Posterior vena cava (tissue), 2 donors: ENCODE measurements around the gene PDPK1. TPM values are rescaled to one million over a fixed set of nuclear protein-coding genes. Genes with fewer than 3 reads are reported as not detected.

Experiments
- DNase-seq: peaks from one replicate; pipeline ENCODE4 v3.0.0-alpha.2; 2020; ENCODE audit warnings: low spot score
- intact Hi-C, 2 donors: fragments of 100-400 bp; cut with DNase I; formaldehyde crosslinking; loops; one replicate each; pipeline versions ENCODE4 v1.14.1 to v1.14.2; 2022 to 2023
- total RNA-seq, 2 donors: library from RNA; stranded (reverse); fragmentation: NEBNext Ultra II Directional; extraction: Animal tissue kit (Norgen Biotek cat#: 25700); gene quantifications; one replicate each; pipeline ENCODE4 v1.2.1, GENCODE V29; 2021
- donor health status: DM: yes; HTN: yes; CAD: no.
- donor health status: DM: yes; HTN: yes; CAD: no.

The PDPK1 gene
- total RNA-seq, 2 donors from 2014 or later = 36.8 to 40.1 TPM

DNA sequence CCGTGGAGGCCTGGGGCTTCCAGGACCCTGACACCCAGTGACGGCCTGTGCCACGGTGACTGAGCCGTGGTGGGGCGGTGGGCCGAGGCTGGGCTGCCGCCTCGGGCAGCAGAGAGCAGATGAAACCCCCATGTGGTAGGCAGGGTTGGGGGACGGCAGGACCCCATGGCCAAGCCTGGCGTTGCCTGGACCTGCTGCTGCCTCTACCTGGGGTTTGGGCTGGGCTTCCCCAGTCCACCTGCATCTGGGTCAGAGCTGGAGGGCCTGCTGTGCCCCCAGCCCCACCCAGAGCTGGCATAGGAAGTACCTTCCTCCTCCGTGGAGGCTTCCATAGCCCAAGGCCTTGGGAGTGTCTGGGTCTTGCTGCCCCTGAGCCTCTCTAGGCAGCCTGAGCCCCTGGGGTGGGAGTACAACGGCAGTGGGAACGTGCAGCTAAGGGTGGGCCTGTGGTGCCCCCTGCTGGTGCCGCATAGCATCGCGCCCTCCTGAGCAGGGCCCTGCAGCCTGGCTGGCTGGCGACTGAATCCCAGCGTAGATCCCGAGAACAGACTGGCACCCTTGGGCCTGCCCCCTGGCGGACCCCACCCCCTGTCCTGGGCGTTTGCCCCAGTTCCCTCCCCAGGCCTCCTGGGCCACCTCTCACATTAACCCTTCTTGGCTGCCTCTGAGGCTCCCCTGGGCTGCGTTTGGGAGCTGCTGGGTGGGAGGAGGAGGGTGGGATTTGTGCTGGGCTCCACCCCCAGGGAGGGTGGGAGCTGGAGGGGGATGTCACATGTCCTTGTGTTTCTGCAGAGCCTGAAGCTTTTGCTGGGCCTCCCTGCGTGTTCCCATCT, 36.7 kb upstream of the PDPK1 start:
- intact Hi-C loops = loop anchor here (5.0 kb wide), 1 partner anchor 159 kb away; the partner anchor contains the start of gene ABCA3 (in 2 of the 2)
- DNase-seq = peak; percentile 96

DNA sequence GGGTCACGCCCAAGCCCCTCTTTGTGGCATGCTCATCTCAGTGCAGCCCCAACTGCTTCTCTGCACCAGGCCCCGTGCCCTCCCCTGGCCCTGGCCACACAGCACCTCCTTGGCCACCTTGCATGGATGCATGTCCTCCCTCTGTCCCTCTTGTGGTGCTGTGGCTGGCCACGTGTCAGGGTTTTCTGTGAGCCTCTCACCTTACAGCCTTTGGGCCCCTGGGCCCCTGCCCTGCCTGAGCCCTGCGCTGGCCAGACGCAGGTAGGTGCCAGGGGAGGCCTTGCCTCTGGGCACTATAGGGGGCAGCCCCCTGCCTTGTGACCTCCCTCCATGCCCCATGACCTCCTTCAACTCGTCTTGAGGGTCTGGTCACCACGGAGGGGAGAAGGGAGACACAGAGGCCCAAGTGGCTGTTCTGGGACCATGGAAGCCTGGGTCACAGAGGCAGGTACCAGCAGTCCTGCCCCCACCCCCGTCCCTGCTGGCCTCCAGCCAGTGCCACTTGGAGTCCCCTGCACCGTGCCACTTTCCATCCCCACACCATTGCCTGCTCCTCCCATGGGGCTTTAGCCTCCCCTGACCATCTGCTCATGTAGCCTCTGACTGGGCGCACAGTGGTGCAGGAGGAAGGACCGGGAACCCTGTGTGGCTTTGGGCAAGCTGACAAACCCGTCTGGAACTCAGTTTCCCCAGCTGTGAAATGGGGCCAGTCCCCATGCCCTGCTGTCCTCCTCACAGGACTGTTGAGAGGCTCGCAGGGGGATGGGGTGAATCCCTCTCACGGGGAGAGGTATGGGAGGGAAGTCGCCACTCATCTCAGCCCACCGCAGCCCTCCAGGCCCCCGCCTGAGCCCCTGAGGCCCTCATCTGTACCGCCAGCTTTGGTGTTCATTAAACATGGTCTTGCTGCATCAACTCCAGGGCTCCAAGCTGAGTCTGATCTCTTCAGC, 35.6 kb upstream of the PDPK1 start:
- no peak for DNase-seq
- intact Hi-C loops = loop anchor here (5.0 kb wide), 1 partner anchor 160 kb away; the partner anchor contains the start of gene ABCA3 (in 2 of the 2)

DNA sequence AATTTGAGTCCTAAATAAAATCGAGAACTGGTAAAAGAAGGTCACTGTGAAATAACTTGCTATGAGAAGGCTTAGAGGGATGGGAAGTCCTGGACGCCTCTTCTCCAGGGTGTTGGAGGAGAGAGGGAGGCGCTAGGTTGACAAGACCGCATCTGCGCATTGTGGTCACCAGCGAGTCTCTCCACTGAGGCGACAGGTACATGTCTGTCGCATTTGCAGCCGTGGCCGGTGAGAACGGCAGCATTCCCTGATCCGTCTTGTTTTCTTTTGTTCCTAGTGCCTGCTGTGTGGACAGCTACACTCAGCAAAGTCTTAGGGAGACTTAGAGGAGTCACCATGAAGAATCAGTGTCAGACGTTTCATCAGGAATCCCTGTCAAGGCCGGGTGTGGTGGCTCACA, 32.1 kb upstream of the PDPK1 start:
- intact Hi-C loops = no loop called here
- no peak for DNase-seq

DNA sequence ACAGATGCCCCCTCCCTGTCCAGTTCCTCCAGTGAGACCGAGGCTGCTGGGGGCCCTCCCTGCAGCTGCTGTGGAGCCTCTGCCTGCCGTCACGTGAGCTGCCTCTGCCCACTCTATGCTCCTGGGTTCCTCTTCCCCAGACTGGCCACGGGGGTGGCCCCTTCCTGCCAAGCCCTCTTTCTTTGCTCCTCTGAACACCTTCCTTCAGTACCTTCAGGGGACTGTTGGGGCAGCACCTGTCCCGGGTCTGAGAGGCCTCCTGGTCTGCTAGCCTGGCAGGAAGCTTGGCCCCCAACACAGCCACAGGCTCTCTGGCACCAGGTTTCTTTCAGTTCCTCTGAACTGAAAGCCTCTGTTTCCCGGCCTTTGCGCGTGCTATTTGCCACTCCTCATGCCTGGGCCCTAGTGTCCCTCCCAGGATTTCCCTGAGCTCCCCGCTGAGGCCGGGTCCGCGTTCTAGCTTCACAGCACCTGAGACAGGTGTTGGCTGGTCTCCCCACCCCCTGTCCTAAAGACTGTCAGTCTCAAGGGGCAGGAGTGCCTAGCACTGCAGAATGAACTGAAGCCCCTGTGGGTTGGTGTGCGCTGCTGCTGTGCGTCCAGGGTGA, 30.7 kb upstream of the PDPK1 start:
- intact Hi-C loops = no loop called here

DNA sequence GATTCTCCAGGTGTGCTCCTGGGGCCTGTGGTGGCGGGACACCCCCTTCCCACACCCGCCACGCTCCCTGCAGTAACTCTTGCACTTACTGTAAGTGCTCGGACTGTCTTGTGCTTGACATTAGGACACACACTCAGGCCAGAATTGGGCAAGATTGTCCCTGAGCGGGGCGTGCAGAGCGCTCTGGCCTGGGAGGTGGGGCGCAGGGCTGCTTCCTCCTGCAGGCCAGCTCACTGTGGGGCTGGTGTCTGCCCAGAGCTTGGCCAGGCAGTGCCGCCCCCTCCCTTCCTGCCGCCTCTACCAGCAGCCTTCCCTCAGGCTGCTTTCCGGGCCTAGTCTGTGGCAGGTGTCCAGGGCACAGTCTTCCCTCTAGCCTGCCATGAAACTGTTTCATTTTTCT, 30.2 kb upstream of the PDPK1 start:
- peak; percentile 92 for DNase-seq
- intact Hi-C loops = no loop called here

More for the DNA sequence above, 30.7 kb upstream of the PDPK1 start:
- DNase-seq = no peak

DNA sequence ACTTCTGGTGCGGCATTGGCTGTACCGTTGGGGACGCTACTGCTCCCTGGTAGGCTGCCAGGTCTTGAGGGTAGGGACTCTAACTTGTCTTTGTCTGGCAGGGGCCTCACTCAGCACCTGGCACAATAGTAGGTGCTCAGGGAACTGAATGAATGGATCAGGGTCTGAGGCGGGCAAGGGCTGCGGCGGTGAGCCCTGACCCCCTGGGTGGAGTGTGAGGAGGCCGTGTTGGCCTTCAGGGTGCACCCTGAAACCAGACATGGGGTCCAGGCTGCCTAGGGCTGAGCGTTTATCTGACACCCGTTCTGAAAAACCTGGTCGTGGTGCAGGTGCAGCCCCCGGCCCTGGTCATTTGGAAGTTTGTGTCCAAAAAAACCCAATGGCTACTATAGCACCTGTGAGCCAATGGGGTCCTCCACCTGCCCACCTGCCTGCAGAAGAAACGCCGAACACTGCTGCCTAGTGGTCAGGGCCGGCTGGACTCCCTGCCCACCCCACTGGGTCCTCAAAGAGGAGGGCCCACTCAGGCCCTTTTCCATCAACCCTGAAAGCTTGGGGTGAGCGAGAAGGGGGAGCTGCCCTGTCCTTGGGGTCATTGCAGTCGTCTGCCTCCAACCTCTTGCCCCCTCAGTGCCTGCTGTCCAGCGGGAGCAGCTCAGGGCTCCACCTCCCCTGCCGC, 29.0 kb upstream of the PDPK1 start:
- intact Hi-C loops = no loop called here

DNA sequence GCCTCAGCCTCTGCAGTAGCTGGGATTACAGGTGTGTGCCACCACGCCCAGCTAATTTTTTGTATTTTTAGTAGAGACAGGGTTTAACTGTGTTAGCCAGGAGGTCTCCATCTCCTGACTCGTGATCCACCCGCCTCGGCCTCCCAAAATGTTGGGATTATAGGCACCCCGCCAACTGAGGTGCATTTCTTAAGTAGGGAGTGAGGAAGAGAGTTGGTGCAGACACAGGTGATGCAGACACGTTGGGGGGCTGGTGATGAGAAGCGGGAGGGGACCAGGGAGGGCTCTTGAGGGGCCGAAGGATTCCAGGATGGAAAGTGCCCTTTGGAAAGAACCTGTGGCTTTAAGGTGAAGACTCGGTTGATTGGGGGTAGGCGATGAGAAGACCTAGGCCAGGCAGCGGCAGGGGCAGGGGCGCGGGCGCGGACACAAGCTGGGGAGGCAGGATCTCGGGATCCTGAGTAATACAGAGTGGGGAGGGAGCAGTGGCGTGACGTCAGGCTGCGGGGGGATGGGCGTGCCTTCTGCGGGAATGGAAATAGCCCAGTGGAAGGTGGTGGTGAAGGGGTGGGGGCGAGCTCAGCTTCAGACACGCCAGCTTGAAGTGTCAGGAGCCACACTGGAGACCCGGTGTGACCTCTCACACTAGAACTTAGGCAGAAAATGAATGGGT, 26.6 kb upstream of the PDPK1 start:
- DNase-seq = peak; percentile 94
- intact Hi-C loops = no loop called here

More for the DNA sequence above, 29.0 kb upstream of the PDPK1 start:
- DNase-seq = no peak

DNA sequence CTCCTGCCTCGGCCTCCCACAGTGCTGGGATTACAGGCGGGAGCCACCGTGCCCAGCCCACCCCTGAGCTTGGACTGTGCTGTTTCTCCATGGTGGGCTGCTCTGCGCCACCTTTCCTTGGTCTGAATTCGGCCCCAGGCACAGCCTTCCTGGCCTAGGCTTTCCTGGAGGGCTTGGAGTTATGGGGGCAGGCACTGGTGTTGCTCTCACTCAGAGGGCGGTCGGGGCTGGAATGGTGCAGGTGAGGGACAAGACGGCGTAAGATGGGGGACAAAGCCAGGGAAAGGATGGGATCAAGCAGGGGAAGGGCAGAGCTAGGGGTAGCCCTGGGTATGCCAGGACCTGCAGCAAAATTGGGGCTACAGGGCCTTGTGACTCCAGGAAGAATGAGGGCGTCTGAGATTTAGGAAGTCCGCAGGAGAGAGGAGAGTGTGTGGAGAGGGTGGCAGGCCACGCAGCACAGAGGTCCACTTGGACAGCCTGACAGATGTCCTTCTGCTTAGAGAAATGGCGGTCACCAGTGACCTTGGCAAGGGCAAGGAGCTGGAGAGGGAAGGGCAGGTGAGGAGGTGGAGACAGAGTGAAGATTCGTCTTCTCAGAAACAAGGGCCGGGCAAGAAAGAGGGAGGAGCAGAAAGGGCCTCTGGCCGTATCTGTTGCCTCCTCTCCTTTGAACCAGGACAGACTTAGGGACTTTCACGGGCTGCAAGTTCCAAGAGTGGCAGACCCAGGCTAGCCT, 25.7 kb upstream of the PDPK1 start:
- intact Hi-C loops = no loop called here
- no peak for DNase-seq

DNA sequence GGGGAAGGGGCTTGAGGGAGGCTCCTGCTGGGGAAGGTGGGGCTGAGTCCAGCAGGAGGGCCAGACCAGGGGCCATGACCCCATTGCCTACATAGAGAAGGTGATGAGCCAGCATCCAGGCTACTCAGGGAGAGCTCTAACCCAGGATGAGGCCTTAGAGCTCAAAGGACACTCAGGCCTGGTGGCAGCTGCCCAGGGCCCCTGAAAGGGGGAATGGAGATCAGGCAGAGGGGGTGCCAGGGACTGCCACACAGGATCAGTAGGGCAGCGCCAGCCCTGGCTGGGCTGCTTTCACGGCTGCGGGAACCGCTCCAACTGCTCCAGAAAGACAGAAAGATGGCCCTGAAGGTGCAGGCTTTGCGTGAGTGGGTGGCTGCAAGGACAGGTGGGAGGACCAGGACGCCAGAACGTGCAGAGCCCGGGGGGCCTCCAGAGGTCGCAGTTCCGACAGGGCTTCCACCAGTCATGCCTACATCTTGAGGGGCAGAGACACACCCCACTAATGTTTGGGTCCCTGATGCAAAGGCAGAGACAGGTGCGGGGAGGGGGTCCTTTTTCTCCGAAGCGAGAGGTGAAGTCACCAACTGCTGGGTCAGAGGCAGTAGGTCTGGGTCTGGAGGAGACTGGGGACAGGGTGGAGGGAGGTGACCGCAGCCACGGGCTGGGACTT, 25.0 kb upstream of the PDPK1 start:
- DNase-seq = no peak
- intact Hi-C loops = no loop called here

DNA sequence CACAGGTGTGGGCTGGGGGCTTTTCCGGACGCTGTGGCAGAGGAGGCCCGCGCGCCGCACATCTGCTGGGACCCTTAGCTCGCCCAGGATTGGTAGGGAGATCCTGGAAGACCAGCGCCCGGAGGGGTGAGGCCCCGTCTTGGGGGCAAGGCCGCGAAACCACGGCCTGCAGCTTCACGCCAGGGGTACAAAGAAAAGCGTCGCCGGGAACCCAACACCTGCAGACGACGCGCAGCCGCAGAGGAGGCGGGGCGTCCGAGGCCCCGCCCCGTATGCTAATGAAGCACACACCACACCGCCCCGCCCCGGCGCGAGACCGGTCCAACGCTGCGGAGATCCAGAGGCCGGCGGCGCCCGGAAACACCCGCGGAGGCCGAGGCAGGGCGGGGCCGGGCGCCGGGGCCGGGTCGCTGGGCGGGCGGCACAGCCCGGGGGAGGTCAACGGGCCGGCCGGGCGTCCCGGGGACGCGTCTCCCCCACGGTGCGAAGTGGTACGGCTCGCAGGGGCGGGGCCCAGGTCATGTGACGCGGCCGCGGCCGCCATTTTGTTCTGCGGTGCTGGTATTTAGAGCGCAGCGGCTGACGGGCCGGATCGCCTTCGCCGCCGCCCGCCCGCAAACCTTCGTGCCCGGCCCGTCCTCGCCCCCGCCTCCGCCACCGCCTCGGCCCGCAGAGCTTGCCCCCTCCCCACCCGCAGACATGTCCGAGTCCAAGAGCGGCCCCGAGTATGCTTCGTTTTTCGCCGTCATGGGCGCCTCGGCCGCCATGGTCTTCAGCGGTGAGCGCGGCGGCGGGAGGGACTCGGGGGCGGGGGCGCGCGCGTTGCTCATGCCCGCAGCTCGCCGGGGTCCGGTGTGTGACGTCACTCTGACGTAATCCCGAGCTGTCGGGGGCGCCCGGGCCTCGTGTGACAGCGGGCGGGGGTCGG, 24.2 kb upstream of the PDPK1 start, which contains the start of gene ATP6V0C:
Gene ATP6V0C, plus strand, starts transcription at position 548 of the 928 bp plus-strand sequence. Its CDS starts 152 bp downstream, at position 700.
- intact Hi-C loops = no loop called here
- DNase-seq = peak; percentile 98

DNA sequence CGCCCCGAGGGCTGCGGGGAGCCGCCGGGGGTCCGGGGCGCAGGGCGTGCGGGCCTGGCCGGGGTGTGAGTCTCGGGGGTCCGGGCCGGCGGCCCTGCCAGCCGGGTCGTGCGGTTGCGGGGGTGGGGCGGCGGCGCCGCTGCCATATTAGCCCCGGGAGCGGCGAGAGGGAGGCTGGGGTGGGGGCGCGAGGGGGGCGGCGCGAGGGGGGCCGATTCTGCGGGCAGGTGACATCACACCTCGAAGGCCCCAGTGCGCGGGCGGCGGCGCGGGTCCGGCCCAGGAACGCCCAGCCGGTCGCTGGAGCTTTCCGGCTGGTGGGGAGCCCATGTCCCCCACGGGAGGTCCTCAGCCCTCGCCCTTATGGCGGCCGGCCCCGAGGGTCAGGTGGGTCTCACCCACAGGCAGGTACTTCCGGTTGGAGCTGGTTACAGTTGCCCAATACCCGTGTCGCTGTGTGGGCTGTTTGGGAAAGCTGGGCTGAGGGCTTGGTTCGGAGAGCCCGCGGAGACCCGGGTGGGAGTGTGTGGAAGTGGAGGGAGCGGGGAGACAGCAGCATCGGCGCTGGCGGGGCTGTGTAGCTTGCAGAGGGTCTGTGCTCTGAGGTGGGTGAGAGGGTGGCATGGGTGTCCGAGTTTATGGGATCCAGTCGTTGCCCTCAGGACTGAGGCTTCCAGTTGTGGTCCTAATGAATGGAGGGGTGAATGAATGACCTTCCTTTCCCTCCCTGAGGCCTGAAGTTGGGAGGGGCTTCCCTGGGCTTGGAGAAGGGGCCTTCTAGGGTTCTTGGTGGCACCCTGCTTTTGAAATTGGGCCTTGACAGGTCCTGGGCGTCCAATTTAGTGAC, 23.3 kb upstream of the PDPK1 start:
- no peak for DNase-seq

DNA sequence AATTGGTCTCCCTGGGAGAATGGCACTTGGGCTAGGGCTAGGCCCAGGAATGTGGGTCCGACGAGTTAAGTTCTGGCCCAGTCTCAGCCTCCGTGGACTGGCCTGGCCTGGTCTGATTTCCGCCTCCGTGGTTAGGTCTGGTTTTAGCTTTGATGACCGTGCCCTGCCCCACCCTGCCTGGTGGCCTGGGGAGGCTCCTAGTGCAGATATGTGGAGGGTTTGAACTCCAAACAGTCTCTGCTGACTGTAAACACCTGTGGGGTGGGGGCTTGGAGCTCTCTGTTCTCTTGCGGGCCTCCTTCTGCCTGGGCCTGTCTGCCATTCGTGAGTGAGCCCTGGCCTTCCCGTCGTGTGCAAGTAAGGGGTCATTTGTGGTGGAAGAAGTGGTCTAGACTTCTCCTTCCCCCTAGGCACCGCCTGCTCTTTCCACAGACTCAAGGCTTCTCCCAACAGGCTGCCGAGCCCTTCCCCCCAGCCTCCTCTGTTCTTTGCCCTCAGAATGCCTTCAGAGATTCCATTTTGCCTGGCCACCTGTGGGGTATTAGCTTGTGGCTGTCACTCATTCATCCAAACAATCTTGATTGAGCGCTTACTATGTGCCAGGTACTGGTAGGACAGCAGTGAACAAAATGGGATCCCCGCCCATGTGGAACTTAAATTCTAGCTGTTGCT, 22.5 kb upstream of the PDPK1 start:
- no peak for DNase-seq
- intact Hi-C loops = no loop called here

More for the DNA sequence above, 23.3 kb upstream of the PDPK1 start:
- intact Hi-C loops = no loop called here

DNA sequence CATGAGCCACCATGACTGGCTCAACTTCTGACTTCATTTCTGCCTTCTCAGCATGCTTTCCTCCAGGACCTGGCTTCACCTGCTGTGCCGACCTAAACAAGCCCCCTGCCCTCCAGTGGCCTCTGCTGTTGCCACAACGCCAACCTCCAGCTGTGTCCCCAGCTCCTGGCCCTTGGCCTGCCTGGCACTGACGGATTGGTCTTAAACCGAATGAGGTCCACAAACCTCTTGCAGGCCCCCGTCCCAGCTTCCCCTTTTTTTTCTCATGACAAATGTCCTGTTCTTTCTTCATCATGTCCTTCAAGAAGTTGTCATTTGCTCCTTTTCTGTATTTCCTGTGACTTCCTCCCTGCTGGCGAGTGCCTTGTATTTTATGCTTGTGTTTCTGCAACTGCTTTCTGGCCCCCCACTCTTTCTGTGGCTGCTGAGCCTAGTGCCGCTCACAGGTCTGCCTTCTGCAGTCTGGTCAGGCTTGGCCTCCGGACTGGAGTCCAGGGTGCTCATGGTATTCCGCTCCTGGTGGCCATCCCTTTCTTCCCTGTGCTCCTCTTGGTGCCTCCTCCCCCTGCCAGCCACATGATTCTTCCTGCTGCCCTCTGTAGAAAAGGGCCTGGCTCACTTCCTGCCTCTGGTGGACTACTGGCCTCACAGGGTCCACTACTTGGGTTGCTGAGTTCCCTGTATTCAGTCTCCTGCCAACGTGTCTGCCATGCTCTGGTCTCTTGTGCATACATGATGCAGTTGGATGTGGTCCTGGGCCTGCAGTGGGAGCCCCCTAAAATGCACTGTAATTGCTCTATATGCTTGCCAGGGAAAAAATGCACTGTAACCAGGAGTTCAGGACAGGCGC, 21.2 kb upstream of the PDPK1 start:
- DNase-seq = no peak
- intact Hi-C loops = no loop called here
